Pons (tissue), 1 donor: ENCODE results near the gene IGFBP5.
A peak's percentile ranks its signal among the peaks of the same experiment; 100 is the strongest.

Source experiments
- DNase-seq: peaks from one replicate; pipeline ENCODE4 v3.0.0-alpha.2; 2016; ENCODE audit warnings: low spot score

IGFBP5 gene, protein sequence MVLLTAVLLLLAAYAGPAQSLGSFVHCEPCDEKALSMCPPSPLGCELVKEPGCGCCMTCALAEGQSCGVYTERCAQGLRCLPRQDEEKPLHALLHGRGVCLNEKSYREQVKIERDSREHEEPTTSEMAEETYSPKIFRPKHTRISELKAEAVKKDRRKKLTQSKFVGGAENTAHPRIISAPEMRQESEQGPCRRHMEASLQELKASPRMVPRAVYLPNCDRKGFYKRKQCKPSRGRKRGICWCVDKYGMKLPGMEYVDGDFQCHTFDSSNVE

GRCh38 chr2:216695401-216695821 lies at the start of gene IGFBP5:
Gene IGFBP5, minus strand, starts transcription at chr2:216695549. Its CDS starts 774 bp downstream, at chr2:216694775.
- DNase-seq: peak; percentile 53

GRCh38 chr2:216743781-216744180 lies 48.4 kb upstream of the IGFBP5 start:
- DNase-seq: no peak

- DNase-seq: no peak
These were observed 47.1 kb upstream of the IGFBP5 start for GRCh38 chr2:216742411-216742810.

DNA sequence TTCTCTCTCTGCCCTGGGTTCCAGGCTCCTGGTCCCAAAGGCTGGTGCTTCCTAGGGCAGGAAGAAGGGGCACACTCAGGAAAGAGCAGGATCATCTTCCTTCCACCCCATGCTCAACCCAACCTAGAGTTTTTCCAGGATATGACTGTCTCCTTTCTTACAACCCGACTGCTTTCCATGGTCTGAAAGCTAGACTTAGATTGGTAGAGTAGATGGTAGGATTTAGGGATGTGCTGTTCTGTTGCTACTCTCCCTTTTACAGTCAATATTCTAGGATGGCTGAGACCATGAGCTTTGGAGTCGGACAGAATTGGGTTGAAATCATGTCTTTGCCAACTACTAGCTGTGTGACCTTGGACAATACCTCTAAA lies 45.9 kb upstream of the IGFBP5 start:
- no peak for DNase-seq

- no peak for DNase-seq
These were observed 45.3 kb upstream of the IGFBP5 start for GRCh38 chr2:216740557-216741222.

DNA sequence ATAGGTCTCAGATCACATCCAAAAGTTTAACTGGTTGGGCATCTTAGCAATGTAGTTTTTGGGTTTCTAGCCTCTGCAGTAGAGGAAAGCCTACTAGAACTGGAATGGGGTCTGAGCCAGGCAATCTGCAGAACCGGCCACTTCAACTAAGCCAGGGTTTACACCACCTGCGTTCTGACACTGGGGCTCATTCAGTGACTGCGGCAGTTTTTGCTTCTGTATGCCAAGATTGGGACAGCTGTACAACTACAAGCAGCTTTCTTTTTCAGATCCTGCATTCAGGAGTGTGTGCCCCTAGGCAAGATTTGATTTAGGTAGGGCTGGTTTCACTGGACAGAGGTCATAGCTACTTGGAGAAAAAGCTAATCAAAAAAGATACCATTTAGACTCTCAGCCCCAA lies 43.7 kb upstream of the IGFBP5 start:
- no peak for DNase-seq

- no peak for DNase-seq
These were observed 42.3 kb upstream of the IGFBP5 start for GRCh38 chr2:216737676-216738075.

GRCh38 chr2:216736326-216736725 lies 41.0 kb upstream of the IGFBP5 start:
- no peak for DNase-seq

- no peak for DNase-seq
These were observed 40.3 kb upstream of the IGFBP5 start for GRCh38 chr2:216735668-216736067.

- no peak for DNase-seq
These were observed 39.7 kb upstream of the IGFBP5 start for GRCh38 chr2:216735086-216735485.

GRCh38 chr2:216733046-216733445 lies 37.7 kb upstream of the IGFBP5 start:
- DNase-seq: no peak

- no peak for DNase-seq
These were observed 37.0 kb upstream of the IGFBP5 start for GRCh38 chr2:216732334-216732733.

GRCh38 chr2:216731465-216731864 lies 36.1 kb upstream of the IGFBP5 start:
- DNase-seq: no peak

GRCh38 chr2:216730871-216731270 lies 35.5 kb upstream of the IGFBP5 start:
- DNase-seq: no peak

DNA sequence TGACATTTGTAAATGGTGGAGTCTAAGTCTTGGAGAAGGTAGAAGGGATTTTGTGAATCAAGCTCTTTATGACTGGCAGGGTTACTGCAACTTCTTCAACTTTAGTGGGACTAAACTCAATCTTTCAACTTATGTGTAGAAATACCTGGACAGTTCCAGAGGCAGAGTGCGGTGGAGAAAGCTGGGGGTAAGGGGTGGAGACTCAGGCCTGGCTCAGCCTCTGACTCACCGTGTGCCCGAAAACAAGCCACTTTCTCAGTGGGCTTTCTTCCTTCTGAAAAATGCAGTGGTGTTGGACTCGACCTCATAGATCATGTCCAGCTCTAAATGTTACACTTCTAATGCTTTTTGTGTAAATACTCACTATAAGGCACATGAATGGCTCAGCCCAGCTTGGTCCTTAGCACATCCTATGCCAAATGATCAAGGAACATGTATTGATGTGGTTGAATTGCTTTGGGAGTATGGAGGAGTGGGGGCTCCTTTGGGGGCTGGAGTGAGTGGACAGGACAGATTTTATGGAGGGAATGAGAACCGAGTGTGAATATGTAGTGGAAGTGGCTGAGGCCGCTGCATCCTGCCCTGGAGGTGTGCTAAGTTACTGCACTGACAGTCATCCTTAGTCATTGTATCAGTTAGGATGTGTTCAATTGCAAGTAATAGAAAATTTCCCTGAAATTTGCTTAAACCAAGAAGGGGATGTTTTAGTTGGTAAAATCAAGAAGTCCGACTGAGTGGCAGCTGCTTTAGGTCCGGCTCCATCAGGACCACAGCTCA lies 32.2 kb upstream of the IGFBP5 start:
- no peak for DNase-seq

GRCh38 chr2:216724190-216724589 lies 28.8 kb upstream of the IGFBP5 start:
- no peak for DNase-seq

DNA sequence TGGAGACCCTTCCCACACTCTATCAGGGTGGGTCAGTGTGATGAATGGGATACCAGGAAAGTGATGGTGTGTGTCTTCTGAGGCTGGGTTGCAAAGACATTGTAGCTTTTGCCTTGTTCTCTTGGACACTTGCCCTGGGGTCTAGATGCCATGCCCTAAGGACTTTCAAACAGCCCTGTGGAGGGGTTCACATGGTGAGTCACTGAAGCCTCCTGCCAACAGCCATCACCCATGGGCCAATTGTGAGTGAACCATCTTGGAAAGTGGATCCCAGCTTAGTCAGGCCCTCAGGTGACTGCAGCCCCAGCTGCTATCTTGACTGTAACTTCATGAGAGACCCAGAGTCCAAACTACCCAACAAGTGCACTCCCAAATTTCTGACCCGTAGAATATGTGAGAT lies 25.8 kb upstream of the IGFBP5 start:
- DNase-seq: no peak

- DNase-seq: no peak
These were observed 25.4 kb upstream of the IGFBP5 start for GRCh38 chr2:216720722-216721121.

GRCh38 chr2:216717907-216718615 lies 22.7 kb upstream of the IGFBP5 start:
- DNase-seq: no peak

DNA sequence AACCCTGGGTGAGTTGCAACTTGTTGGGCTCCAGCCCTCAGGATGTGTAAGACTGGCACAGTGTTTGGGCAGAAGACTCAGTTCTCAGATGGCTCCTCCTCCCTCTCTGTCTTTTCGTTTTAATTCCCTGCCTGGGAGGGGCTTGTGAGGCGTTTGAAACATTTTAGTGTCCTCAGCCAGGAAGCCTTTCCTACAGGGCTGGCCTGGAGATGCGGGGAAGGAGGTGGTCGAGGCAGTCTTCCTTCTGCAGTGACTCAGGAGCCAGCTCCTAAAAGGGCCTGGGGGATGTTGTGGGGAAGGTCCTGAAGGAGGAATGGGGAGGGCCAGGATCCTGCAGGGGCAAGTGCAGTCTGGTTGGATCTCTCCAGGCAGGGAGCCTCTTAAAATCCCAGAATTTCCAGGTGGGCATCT lies 22.1 kb upstream of the IGFBP5 start:
- no peak for DNase-seq

GRCh38 chr2:216716109-216716508 lies 20.8 kb upstream of the IGFBP5 start:
- DNase-seq: no peak

GRCh38 chr2:216715402-216715974 lies 20.1 kb upstream of the IGFBP5 start:
- DNase-seq: no peak
